HCT116 (cell line): ENCODE data around the gene MBTPS1. TPM values are rescaled to one million over a fixed set of nuclear protein-coding genes. Genes with fewer than 3 reads are reported as not detected.
A peak's percentile ranks its signal among the peaks of the same experiment; 100 is the strongest.

Source experiments
- ATAC-seq: fragments of 200-7000 bp; cut with Tn5 transposase; 2 replicates; pipeline ENCODE4 v1.9.1; 2020; ENCODE audit warnings: mild to moderate bottlenecking, moderate library complexity
- BruUV-seq: library from RNA; stranded (reverse); fragments of 400-500 nt; replicated peaks from 2 replicates; lab custom pipeline; 2021; lab: Mats Ljungman, UMichigan
- CTCF ChIA-PET: fragments of 300-600 bp; sonication (Branson Sonifier 250); formaldehyde crosslinking; loops from one replicate; lab custom pipeline; 2021; ENCODE audit warnings: antibody characterized with exemption; lab: Charles Lee
- POLR2A ChIA-PET: fragments of 300-600, 350-600 bp; sonication (Branson Sonifier 250); formaldehyde crosslinking; loops from one replicate; lab custom pipeline; 2021; ENCODE audit warnings: antibody characterized with exemption; lab: Charles Lee
- RAD21 ChIA-PET, 2 experiments: fragments of 300-600 bp; sonication (Branson Sonifier 250); formaldehyde crosslinking; loops; one replicate each; lab custom pipeline; 2023; ENCODE audit warnings: low total read pairs in 2 of 2; ENCODE audit not compliant: uncharacterized antibody in 2 of 2, unreplicated experiment in 2 of 2, low non-redundant PET in 1 of 2; lab: Charles Lee
- DNase-seq: peaks from one replicate; pipeline ENCODE4 v3.0.0-alpha.2; 2010; ENCODE audit warnings: low read depth, low spot score
- H2AFZ ChIP-seq: fragments of 200-600 bp; shearing (Covaris generic), sonication (generic); 2 replicates; pipeline ENCODE4 v1.6.1; 2017; ENCODE audit warnings: low read depth, mixed run types, mixed read lengths, antibody characterized with exemption, low read length; ENCODE audit not compliant: poor library complexity, severe bottlenecking
- H3K27ac ChIP-seq: 2 replicates; pipeline ENCODE4 v1.5.1; 2012; ENCODE audit warnings: low read depth, low read length
- H3K27me3 ChIP-seq: fragments of 200-600 bp; sonication (generic); 2 replicates; pipeline ENCODE4 v1.6.1; 2016; ENCODE audit warnings: mixed run types, low read length, mixed read lengths; ENCODE audit not compliant: insufficient read depth
- H3K36me3 ChIP-seq, 2 experiments: fragments of 200-500 bp in 1 of 2; fragments of 200-600 bp in 1 of 2; sonication (Bioruptor generic) in 1 of 2; sonication (generic) in 1 of 2; 2 replicates each; pipeline versions ENCODE4 v1.5.1 to v1.6.1; 2014 to 2016; ENCODE audit warnings: low read length in 2 of 2, inconsistent platforms in 1 of 2, mixed read lengths in 1 of 2, mixed run types in 1 of 2; ENCODE audit not compliant: insufficient read depth in 2 of 2, control insufficient read depth in 1 of 2
- H3K4me1 ChIP-seq, 2 experiments: fragments of 200-600 bp in 1 of 2; sonication (generic) in 1 of 2; 2 replicates each; pipeline versions ENCODE4 v1.5.1 to v1.6.1; 2012 to 2017; ENCODE audit warnings: low read length in 2 of 2, inconsistent platforms in 1 of 2, mild to moderate bottlenecking in 1 of 2, mixed read lengths in 1 of 2, mixed run types in 1 of 2, moderate library complexity in 1 of 2; ENCODE audit not compliant: insufficient read depth in 2 of 2, control insufficient read depth in 1 of 2
- H3K4me2 ChIP-seq: fragments of 200-600 bp; sonication (generic); 2 replicates; pipeline ENCODE4 v1.6.1; 2017; ENCODE audit warnings: mixed run types, low read length, mixed read lengths
- H3K4me3 ChIP-seq, 2 experiments: fragments of 200-600 bp in 1 of 2; sonication (generic) in 1 of 2; replicated peaks in 1 of 2; 2 replicates each; pipeline ENCODE4 v1.5.1; 2011 to 2016; ENCODE audit warnings: low read length in 2 of 2, control low read depth in 1 of 2, low read depth in 1 of 2, mild to moderate bottlenecking in 1 of 2, mixed read lengths in 1 of 2, mixed run types in 1 of 2
- H3K79me2 ChIP-seq: fragments of 200-600 bp; sonication (generic); 2 replicates; pipeline ENCODE4 v1.6.1; 2017; ENCODE audit warnings: mild to moderate bottlenecking, mixed run types, low read length, moderate library complexity, mixed read lengths; ENCODE audit not compliant: insufficient read depth
- H3K9ac ChIP-seq: fragments of 200-600 bp; sonication (generic); 2 replicates; pipeline ENCODE4 v1.6.1; 2016; ENCODE audit warnings: low read length, mixed read lengths
- H3K9me2 ChIP-seq: fragments of 200-600 bp; sonication (generic), shearing (Covaris generic); 2 replicates; pipeline ENCODE4 v1.6.1; 2017; ENCODE audit warnings: mixed run types, mild to moderate bottlenecking, moderate library complexity; ENCODE audit not compliant: insufficient read depth
- H3K9me3 ChIP-seq, 2 experiments: fragments of 200-500 bp in 1 of 2; fragments of 200-600 bp in 1 of 2; sonication (Bioruptor generic) in 1 of 2; sonication (generic) in 1 of 2; 2 replicates each; pipeline ENCODE4 v1.6.1; 2014 to 2017; ENCODE audit warnings: low read length in 2 of 2, mixed read lengths in 2 of 2, inconsistent platforms in 1 of 2, low read depth in 1 of 2, mild to moderate bottlenecking in 1 of 2, mixed run types in 1 of 2, moderate library complexity in 1 of 2; ENCODE audit not compliant: control insufficient read depth in 1 of 2, insufficient read depth in 1 of 2
- H4K20me1 ChIP-seq: fragments of 200-600 bp; sonication (generic), shearing (Covaris generic); 2 replicates; pipeline ENCODE4 v1.6.1; 2017; ENCODE audit warnings: mixed run types, mild to moderate bottlenecking, moderate library complexity; ENCODE audit not compliant: insufficient read depth
- CBX3 ChIP-seq: IDR thresholded peaks from 2 replicates; pipeline ENCODE4 v1.6.1; 2012; ENCODE audit warnings: low read depth
- CEBPB ChIP-seq: IDR thresholded peaks from 2 replicates; pipeline ENCODE4 v1.6.1; 2012; ENCODE audit warnings: low read depth
- EGR1 ChIP-seq: IDR thresholded peaks from 2 replicates; pipeline ENCODE4 v1.6.1; 2012; ENCODE audit warnings: low read depth
- ELF1 ChIP-seq: IDR thresholded peaks from 2 replicates; pipeline ENCODE4 v1.6.1; 2012; ENCODE audit warnings: low read depth, borderline replicate concordance
- EZH2 ChIP-seq: fragments of 200-600 bp; sonication (generic); IDR thresholded peaks from 2 replicates; pipeline ENCODE4 v1.6.1; 2017; ENCODE audit warnings: antibody characterized with exemption, mixed run types
- EZH2phosphoT487 ChIP-seq: fragments of 200-600 bp; IDR thresholded peaks from 2 replicates; pipeline ENCODE4 v1.6.1; 2018; ENCODE audit warnings: antibody characterized with exemption, borderline replicate concordance
- FOSL1 ChIP-seq: IDR thresholded peaks from 2 replicates; pipeline ENCODE4 v1.6.1; 2012; ENCODE audit warnings: low read depth
- JUND ChIP-seq: IDR thresholded peaks from 2 replicates; pipeline ENCODE4 v1.6.1; 2012
- POLR2A ChIP-seq: IDR thresholded peaks from 2 replicates; pipeline ENCODE4 v1.7.0; 2011; ENCODE audit warnings: borderline replicate concordance; ENCODE audit not compliant: insufficient read depth, insufficient read length; ENCODE audit errors: extremely low read depth
- POLR2AphosphoS5 ChIP-seq: IDR thresholded peaks from 2 replicates; pipeline ENCODE4 v1.6.1; 2011; ENCODE audit warnings: mild to moderate bottlenecking, low read depth, low read length, moderate library complexity
- RAD21 ChIP-seq: IDR thresholded peaks from 2 replicates; pipeline ENCODE4 v1.6.1; 2012; ENCODE audit warnings: low read depth, mild to moderate bottlenecking
- SIN3A ChIP-seq: IDR thresholded peaks from 2 replicates; pipeline ENCODE4 v1.6.1; 2012; ENCODE audit warnings: low read depth
- SP1 ChIP-seq: IDR thresholded peaks from 2 replicates; pipeline ENCODE4 v1.6.1; 2012; ENCODE audit warnings: low read depth
- SRF ChIP-seq: IDR thresholded peaks from 2 replicates; pipeline ENCODE4 v1.6.1; 2012; ENCODE audit warnings: low read depth
- YY1 ChIP-seq: IDR thresholded peaks from 2 replicates; pipeline ENCODE4 v1.6.1; 2011; ENCODE audit warnings: low read length, low read depth, moderate library complexity, mild to moderate bottlenecking; ENCODE audit not compliant: insufficient replicate concordance; ENCODE audit errors: extremely low read depth
- ZFX ChIP-seq: fragments of 450-650 bp; IDR thresholded peaks from 2 replicates; pipeline ENCODE4 v1.6.1; 2017
- ZNF274 ChIP-seq: fragments of 200-500 bp; sonication (Bioruptor generic); IDR thresholded peaks from 2 replicates; pipeline ENCODE4 v1.6.1; 2014; ENCODE audit warnings: mild to moderate bottlenecking, low read depth, low read length, inconsistent platforms
- intact Hi-C: fragments of 100-400 bp; cut with micrococcal nuclease; formaldehyde crosslinking; loops from 2 replicates; pipeline ENCODE4 v1.10.0; 2022
- total RNA-seq: library from RNA; stranded (reverse); gene quantifications from one replicate; pipeline ENCODE4 v1.2.1, GENCODE V29; 2021; ENCODE audit not compliant: unreplicated experiment
- TF ChIP-seq, protein P1 (sequence below): IDR thresholded peaks from 2 replicates; pipeline ENCODE4 v1.6.1; 2012
- TF ChIP-seq, protein P2 (sequence below), 3 experiments: fragments of 200-600 bp in 1 of 3; sonication (generic) in 1 of 3; IDR thresholded peaks in 2 of 3; conservative IDR thresholded peaks in 1 of 3; 2 replicates each; pipeline ENCODE4 v1.5.1; 2012 to 2017; ENCODE audit warnings: low read depth in 2 of 3, low read length in 2 of 3, antibody characterized with exemption in 1 of 3, borderline replicate concordance in 1 of 3, control low read depth in 1 of 3, mild to moderate bottlenecking in 1 of 3, mixed read lengths in 1 of 3, mixed run types in 1 of 3, moderate library complexity in 1 of 3; ENCODE audit not compliant: insufficient read depth in 1 of 3
- TF ChIP-seq, protein P3 (sequence below): IDR thresholded peaks from 2 replicates; pipeline ENCODE4 v1.6.1; 2012; ENCODE audit warnings: low read depth
- TF ChIP-seq, protein P4 (sequence below): IDR thresholded peaks from 2 replicates; pipeline ENCODE4 v1.6.1; 2011; ENCODE audit warnings: mild to moderate bottlenecking, low read length, moderate library complexity; ENCODE audit not compliant: insufficient replicate concordance; ENCODE audit errors: extremely low read depth

MBTPS1 gene
- total RNA-seq, 1 experiment from 2014 or later, result 111 TPM

DNA sequence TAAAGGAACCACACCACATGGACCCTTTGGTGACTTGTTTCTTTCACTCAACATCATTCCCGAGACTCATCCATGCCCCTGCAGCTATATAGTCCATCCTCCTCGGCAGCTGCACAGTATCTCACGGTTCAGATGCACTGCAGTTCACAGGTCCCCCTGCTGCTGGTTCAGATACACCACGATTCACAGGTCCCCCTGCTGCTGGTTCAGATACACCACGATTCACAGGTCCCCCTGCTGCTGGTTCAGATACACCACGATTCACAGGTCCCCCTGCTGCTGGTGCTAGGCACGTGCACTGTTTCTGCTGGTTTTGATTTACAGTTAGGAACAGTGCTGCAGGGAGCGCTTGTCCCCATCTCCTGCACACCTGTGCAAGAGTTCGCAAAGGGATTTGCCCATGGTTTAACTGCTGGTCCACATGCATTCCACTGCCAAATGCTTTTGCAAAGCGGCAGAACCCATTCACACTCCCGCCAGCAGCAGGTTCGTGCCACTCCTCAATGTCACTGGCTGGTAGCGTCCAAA is 24.5 kb upstream of the MBTPS1 start:
- Histone ChIP-seq H3K4me3 (no peak overlapping the region), H3K27ac (no peak overlapping the region), H3K9me2 (no peaks in the 10 kb centered on the region), H3K27me3 (no peaks in the 10 kb centered on the region), H3K36me3 (no peaks in the 10 kb centered on the region), H2AFZ (no peak overlapping the region), H3K4me2 (no peak overlapping the region), H3K4me1 (peaks cover 26 to 42% of the 10 kb centered on the region in 2 experiments), H3K9me3 (no peaks in the 10 kb centered on the region), H3K9ac (no peak overlapping the region), H3K79me2 (peaks cover 68% of the 10 kb centered on the region), H4K20me1 (no peaks in the 10 kb centered on the region; the same call in 1 of the 2 replicates)
- peak; percentile 34 for DNase-seq
- ATAC-seq, result peak; percentile 57
- BruUV-seq, result no TSS peak
- RAD21 ChIA-PET, result no interaction called here
- POLR2A ChIA-PET, result interaction anchor here (0.7 to 1.1 kb wide), 2 partner anchors 22 to 25 kb away, joined by 3 to 4 read pairs; partner anchors contain the start of gene MBTPS1
- CTCF ChIA-PET, result interaction anchor here (1.2 to 2.2 kb wide), 3 partner anchors 46 to 76 kb away, joined by 3 to 8 read pairs (median 3); partner anchors contain the start of gene TAF1C
- intact Hi-C loops, result loop anchor here (1.0 kb wide), 1 partner anchor 56 kb away; no protein-coding TSS in a partner anchor
- no peak for TF ChIP-seq YY1
- TF ChIP-seq SP1, result no peak
- TF ChIP-seq EGR1, result no peak
- TF ChIP-seq POLR2AphosphoS5, result no peak
- TF ChIP-seq JUND, result no peak
- no peak for TF ChIP-seq CBX3
- TF ChIP-seq ZFX, result no peak
- TF ChIP-seq SIN3A, result no peak
- no peak for TF ChIP-seq FOSL1
- TF ChIP-seq, protein P1, sequence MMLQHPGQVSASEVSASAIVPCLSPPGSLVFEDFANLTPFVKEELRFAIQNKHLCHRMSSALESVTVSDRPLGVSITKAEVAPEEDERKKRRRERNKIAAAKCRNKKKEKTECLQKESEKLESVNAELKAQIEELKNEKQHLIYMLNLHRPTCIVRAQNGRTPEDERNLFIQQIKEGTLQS, result no peak
- TF ChIP-seq, protein P2, sequence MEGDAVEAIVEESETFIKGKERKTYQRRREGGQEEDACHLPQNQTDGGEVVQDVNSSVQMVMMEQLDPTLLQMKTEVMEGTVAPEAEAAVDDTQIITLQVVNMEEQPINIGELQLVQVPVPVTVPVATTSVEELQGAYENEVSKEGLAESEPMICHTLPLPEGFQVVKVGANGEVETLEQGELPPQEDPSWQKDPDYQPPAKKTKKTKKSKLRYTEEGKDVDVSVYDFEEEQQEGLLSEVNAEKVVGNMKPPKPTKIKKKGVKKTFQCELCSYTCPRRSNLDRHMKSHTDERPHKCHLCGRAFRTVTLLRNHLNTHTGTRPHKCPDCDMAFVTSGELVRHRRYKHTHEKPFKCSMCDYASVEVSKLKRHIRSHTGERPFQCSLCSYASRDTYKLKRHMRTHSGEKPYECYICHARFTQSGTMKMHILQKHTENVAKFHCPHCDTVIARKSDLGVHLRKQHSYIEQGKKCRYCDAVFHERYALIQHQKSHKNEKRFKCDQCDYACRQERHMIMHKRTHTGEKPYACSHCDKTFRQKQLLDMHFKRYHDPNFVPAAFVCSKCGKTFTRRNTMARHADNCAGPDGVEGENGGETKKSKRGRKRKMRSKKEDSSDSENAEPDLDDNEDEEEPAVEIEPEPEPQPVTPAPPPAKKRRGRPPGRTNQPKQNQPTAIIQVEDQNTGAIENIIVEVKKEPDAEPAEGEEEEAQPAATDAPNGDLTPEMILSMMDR (IDR thresholded peaks at IDR 0.05 in 2 of 3, conservative IDR thresholded peaks at IDR 0.05 in 1 of 3; ENCODE audit: borderline replicate concordance in 1 of 3, insufficient read depth in 1 of 3, low read depth in 2 of 3, low read length in 2 of 3), result peak; percentile 63 to 64 (median 63)
- TF ChIP-seq, protein P3, sequence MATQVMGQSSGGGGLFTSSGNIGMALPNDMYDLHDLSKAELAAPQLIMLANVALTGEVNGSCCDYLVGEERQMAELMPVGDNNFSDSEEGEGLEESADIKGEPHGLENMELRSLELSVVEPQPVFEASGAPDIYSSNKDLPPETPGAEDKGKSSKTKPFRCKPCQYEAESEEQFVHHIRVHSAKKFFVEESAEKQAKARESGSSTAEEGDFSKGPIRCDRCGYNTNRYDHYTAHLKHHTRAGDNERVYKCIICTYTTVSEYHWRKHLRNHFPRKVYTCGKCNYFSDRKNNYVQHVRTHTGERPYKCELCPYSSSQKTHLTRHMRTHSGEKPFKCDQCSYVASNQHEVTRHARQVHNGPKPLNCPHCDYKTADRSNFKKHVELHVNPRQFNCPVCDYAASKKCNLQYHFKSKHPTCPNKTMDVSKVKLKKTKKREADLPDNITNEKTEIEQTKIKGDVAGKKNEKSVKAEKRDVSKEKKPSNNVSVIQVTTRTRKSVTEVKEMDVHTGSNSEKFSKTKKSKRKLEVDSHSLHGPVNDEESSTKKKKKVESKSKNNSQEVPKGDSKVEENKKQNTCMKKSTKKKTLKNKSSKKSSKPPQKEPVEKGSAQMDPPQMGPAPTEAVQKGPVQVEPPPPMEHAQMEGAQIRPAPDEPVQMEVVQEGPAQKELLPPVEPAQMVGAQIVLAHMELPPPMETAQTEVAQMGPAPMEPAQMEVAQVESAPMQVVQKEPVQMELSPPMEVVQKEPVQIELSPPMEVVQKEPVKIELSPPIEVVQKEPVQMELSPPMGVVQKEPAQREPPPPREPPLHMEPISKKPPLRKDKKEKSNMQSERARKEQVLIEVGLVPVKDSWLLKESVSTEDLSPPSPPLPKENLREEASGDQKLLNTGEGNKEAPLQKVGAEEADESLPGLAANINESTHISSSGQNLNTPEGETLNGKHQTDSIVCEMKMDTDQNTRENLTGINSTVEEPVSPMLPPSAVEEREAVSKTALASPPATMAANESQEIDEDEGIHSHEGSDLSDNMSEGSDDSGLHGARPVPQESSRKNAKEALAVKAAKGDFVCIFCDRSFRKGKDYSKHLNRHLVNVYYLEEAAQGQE, result no peak
- TF ChIP-seq, protein P4, sequence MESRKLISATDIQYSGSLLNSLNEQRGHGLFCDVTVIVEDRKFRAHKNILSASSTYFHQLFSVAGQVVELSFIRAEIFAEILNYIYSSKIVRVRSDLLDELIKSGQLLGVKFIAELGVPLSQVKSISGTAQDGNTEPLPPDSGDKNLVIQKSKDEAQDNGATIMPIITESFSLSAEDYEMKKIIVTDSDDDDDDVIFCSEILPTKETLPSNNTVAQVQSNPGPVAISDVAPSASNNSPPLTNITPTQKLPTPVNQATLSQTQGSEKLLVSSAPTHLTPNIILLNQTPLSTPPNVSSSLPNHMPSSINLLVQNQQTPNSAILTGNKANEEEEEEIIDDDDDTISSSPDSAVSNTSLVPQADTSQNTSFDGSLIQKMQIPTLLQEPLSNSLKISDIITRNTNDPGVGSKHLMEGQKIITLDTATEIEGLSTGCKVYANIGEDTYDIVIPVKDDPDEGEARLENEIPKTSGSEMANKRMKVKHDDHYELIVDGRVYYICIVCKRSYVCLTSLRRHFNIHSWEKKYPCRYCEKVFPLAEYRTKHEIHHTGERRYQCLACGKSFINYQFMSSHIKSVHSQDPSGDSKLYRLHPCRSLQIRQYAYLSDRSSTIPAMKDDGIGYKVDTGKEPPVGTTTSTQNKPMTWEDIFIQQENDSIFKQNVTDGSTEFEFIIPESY, result no peak
- TF ChIP-seq CEBPB, result no peak
- TF ChIP-seq RAD21, result peak; percentile 43
- TF ChIP-seq EZH2, result no peak
- no peak for TF ChIP-seq ELF1
- TF ChIP-seq ZNF274, result no peak
- no peak for TF ChIP-seq SRF
- no peak for TF ChIP-seq EZH2phosphoT487
- no peak for TF ChIP-seq POLR2A
